Astrocyte of the cerebellum (primary cell): Measurements from ENCODE around the gene TMEM185B.

Experiments used
- DNase-seq: peaks from one replicate; pipeline ENCODE4 v3.0.0-alpha.2; 2011; ENCODE audit warnings: low read depth
- H3K4me3 ChIP-seq: 2 replicates; pipeline ENCODE4 v1.5.1; 2011; ENCODE audit warnings: mild to moderate bottlenecking, low read depth, low read length, moderate library complexity
- CTCF ChIP-seq: IDR thresholded peaks from 2 replicates; pipeline ENCODE4 v1.5.1; 2012; ENCODE audit warnings: low read length, low read depth, moderate library complexity, mild to moderate bottlenecking; ENCODE audit errors: missing control alignments
- in situ Hi-C: cut with HindIII; loops from 2 replicates; pipeline ENCODE4 v1.10.0; 2017; ENCODE audit warnings: low sequenced_read_pairs

TMEM185B gene

GRCh38 chr2:120251880-120252224 lies 28.7 kb upstream of the TMEM185B start:
- peak overlapping the region; percentile 62 for H3K4me3 ChIP-seq
- in situ Hi-C loops = no loop called here
- no peak for TF ChIP-seq CTCF
- DNase-seq = no peak

GRCh38 chr2:120251078-120251477 lies 27.9 kb upstream of the TMEM185B start:
- DNase-seq = no peak
- in situ Hi-C loops = no loop called here
- TF ChIP-seq CTCF = no peak
- H3K4me3 ChIP-seq = no peak overlapping the region

GRCh38 chr2:120250640-120251039 lies 27.4 kb upstream of the TMEM185B start:
- DNase-seq = no peak
- H3K4me3 ChIP-seq = no peak overlapping the region
- TF ChIP-seq CTCF = no peak
- in situ Hi-C loops = no loop called here

GRCh38 chr2:120247851-120248250 lies 24.7 kb upstream of the TMEM185B start:
- no peak for DNase-seq
- TF ChIP-seq CTCF = no peak
- in situ Hi-C loops = no loop called here
- H3K4me3 ChIP-seq = no peak overlapping the region

- in situ Hi-C loops = no loop called here
- no peak for TF ChIP-seq CTCF
- DNase-seq = no peak
- no peak overlapping the region for H3K4me3 ChIP-seq
Observed at GRCh38 chr2:120246546-120247300, 23.5 kb upstream of the TMEM185B start.

GRCh38 chr2:120245520-120246332 lies 22.5 kb upstream of the TMEM185B start:
- no peak for DNase-seq

More at GRCh38 chr2:120245520-120246332, 22.5 kb upstream of the TMEM185B start:
- in situ Hi-C loops = no loop called here
- TF ChIP-seq CTCF = no peak
- H3K4me3 ChIP-seq = no peak overlapping the region
